HG03520 (cell line): Measurements from ENCODE around the gene DBNDD1.
"Not testable (repeated sequence)": the region's sequence is repeated elsewhere in the genome, so short reads cannot be mapped to it uniquely, and the experiment has no call there.

Experiments
- ATAC-seq: cut with Tn5 transposase; IDR thresholded peaks from one replicate; pipeline ENCODE4 v1.9.1; 2021; ENCODE audit warnings: mild to moderate bottlenecking, moderate library complexity; ENCODE audit not compliant: unreplicated experiment

DBNDD1 gene

GRCh38 chr16:90012991-90013745 is 6.1 kb downstream of the DBNDD1 start:
- ATAC-seq = no peak

GRCh38 chr16:90011908-90012501 is 7.3 kb downstream of the DBNDD1 start:
- no peak for ATAC-seq

- no peak for ATAC-seq
Observed at GRCh38 chr16:90011508-90011819, 7.8 kb downstream of the DBNDD1 start.

GRCh38 chr16:90010676-90011507 is 8.4 kb downstream of the DBNDD1 start:
- ATAC-seq = no peak

- no peak for ATAC-seq
Observed at GRCh38 chr16:90009172-90009899, 9.9 kb downstream of the DBNDD1 start.

- no peak for ATAC-seq
Observed at GRCh38 chr16:90008708-90009145, 10.5 kb downstream of the DBNDD1 start.

- ATAC-seq = not testable (repeated sequence)
Observed at GRCh38 chr16:90007635-90008234, 11.5 kb downstream of the DBNDD1 start.

GRCh38 chr16:90007015-90007414 is 12.2 kb downstream of the DBNDD1 start:
- no peak for ATAC-seq

- no peak for ATAC-seq
Observed at GRCh38 chr16:90005956-90006663, 13.1 kb downstream of the DBNDD1 start.

- no peak for ATAC-seq
Observed at GRCh38 chr16:90004577-90004976, 14.7 kb downstream of the DBNDD1 start.

- no peak for ATAC-seq
Observed at GRCh38 chr16:90002759-90003158, 16.5 kb downstream of the DBNDD1 start.

GRCh38 chr16:90001761-90002503 is 17.3 kb downstream of the DBNDD1 start:
- ATAC-seq = no peak

GRCh38 chr16:90000733-90001427 is 18.4 kb downstream of the DBNDD1 start:
- ATAC-seq = no peak

GRCh38 chr16:89999831-90000574 is 19.3 kb downstream of the DBNDD1 start:
- no peak for ATAC-seq

- ATAC-seq = no peak
Observed at GRCh38 chr16:89996178-89996489, 23.1 kb downstream of the DBNDD1 start.

- not testable (repeated sequence) for ATAC-seq
Observed at GRCh38 chr16:89995475-89996177, 23.6 kb downstream of the DBNDD1 start.

GRCh38 chr16:89994721-89995474 is 24.4 kb downstream of the DBNDD1 start:
- not testable (repeated sequence) for ATAC-seq
